Pancreas (tissue), 10 donors: ENCODE results near the gene KRT2. TPM values are rescaled to one million over a fixed set of nuclear protein-coding genes. Genes with fewer than 3 reads are reported as not detected.

Experiments
- ATAC-seq, 4 donors: fragments of 200-7000 bp; cut with Tn5 transposase; one replicate each; pipeline versions ENCODE4 v1.8.0 to v1.9.1; 2020; ENCODE audit warnings: mild to moderate bottlenecking in 4 of 4, moderate library complexity in 4 of 4
- DNase-seq, 6 donors: peaks; one replicate each; pipeline ENCODE4 v3.0.0-alpha.2; 2020
- FAIRE-seq: peaks from 2 replicates; lab custom pipeline; 2012; peaks lifted over from hg19 to GRCh38; lab: Jason Lieb, UNC
- H3K27ac ChIP-seq, 4 donors: fragments of 200-600 bp; sonication (generic); 1 replicate in 3 of 4; 2 replicates in 1 of 4; pipeline versions ENCODE4 v1.5.0 to v1.8.0; 2020
- H3K27me3 ChIP-seq, 4 donors: fragments of 200-600 bp; one replicate each; pipeline ENCODE4 v1.8.0; 2021
- H3K36me3 ChIP-seq, 3 donors: fragments of 200-600 bp; sonication (generic) in 1 of 3; one replicate each; pipeline versions ENCODE4 v1.5.0 to v1.8.0; 2020 to 2021
- H3K4me1 ChIP-seq, 3 donors: fragments of 200-600 bp; one replicate each; pipeline ENCODE4 v1.8.0; 2021
- H3K4me3 ChIP-seq, 4 donors: fragments of 200-600 bp; sonication (generic) in 2 of 4; one replicate each; pipeline versions ENCODE4 v1.5.0 to v1.8.0; 2020 to 2021
- H3K9me3 ChIP-seq, 4 donors: fragments of 200-600 bp; one replicate each; pipeline ENCODE4 v1.8.0; 2021
- WGBS, 2 donors: extraction: QIAGEN DNeasy Blood & Tissue Kit; methylation state at CpG; one replicate each; pipeline ENCODE4 v1.1.7; 2013; 5-methylcytosine and 5-hydroxymethylcytosine counted together
- intact Hi-C, 3 donors: fragments of 100-400 bp; cut with DNase I; formaldehyde crosslinking; loops; one replicate each; pipeline versions ENCODE4 v1.11.1 to v1.14.2; 2022
- polyA plus RNA-seq, 2 donors: library from polyadenylated mRNA; stranded (reverse); fragments of 200-250 nt; gene quantifications; one replicate each; pipeline ENCODE4 v1.2.3, GENCODE V29; 2013
- total RNA-seq, 6 donors: library from RNA; stranded (reverse); fragmentation: NEBNext Ultra II Directional in 4 of 6; extraction: Animal tissue kit (Norgen Biotek cat#: 25700) in 4 of 6; gene quantifications; one replicate each; pipeline versions ENCODE4 v1.2.1 to v1.2.4, GENCODE V29; 2021 to 2023
- TF ChIP-seq, protein P1 (sequence below), 4 donors: fragments of 200-600 bp; sonication (generic) in 3 of 4; IDR thresholded peaks; one replicate each; pipeline versions ENCODE4 v1.5.0 to v1.8.0; 2021; ENCODE audit warnings: antibody characterized with exemption in 4 of 4
- donor health status: healthy with polysubstance abuse.
- donor health status: DM: no; HTN: no; CAD: no; lungs with moderate emphysema.
- donor health status: DM: no; HTN: no; CAD: no.
- donor health status: control.
- donor health status: control.
- donor health status: Bipolar disorder and iron deficiency.
- donor health status: DM: yes; HTN: yes; CAD: no.
- donor health status: DM: no; HTN: no; CAD: no.
- donor health status: DM: no; HTN: no; CAD: no.
- donor health status: DM: yes; HTN: yes; CAD: no.

Gene KRT2
- total and polyA plus RNA-seq, 8 donors = 0.02 TPM; not detected in 7

- DNase-seq (no peak), ATAC-seq (no peak), FAIRE-seq (no peak)
- no peak overlapping the region for H3K27ac ChIP-seq
- no peak overlapping the region for H3K4me3 ChIP-seq
- TF ChIP-seq, protein P1, sequence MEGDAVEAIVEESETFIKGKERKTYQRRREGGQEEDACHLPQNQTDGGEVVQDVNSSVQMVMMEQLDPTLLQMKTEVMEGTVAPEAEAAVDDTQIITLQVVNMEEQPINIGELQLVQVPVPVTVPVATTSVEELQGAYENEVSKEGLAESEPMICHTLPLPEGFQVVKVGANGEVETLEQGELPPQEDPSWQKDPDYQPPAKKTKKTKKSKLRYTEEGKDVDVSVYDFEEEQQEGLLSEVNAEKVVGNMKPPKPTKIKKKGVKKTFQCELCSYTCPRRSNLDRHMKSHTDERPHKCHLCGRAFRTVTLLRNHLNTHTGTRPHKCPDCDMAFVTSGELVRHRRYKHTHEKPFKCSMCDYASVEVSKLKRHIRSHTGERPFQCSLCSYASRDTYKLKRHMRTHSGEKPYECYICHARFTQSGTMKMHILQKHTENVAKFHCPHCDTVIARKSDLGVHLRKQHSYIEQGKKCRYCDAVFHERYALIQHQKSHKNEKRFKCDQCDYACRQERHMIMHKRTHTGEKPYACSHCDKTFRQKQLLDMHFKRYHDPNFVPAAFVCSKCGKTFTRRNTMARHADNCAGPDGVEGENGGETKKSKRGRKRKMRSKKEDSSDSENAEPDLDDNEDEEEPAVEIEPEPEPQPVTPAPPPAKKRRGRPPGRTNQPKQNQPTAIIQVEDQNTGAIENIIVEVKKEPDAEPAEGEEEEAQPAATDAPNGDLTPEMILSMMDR (IDR thresholded peaks at IDR 0.05) = no peak
- no peaks in the 10 kb centered on the region for H3K27me3 ChIP-seq
- intact Hi-C loops = no loop called here
- no peaks in the 10 kb centered on the region for H3K4me1 ChIP-seq
- H3K9me3 ChIP-seq = no peaks in the 10 kb centered on the region
- WGBS, 2 donors = 52 to 58% methylated on average over 6 of the region's 6 CpGs
- H3K36me3 ChIP-seq = no peaks in the 10 kb centered on the region
Observed at GRCh38 chr12:52615208-52615868, 36.7 kb downstream of the KRT2 start.

- no peaks in the 10 kb centered on the region for H3K27me3 ChIP-seq
- TF ChIP-seq, protein P1 (IDR thresholded peaks at IDR 0.05) = no peak
- no peak for DNase-seq
- intact Hi-C loops = no loop called here
- no peak for FAIRE-seq
- WGBS, 2 donors = 74 to 76% methylated on average over 10 of the region's 10 CpGs
- H3K9me3 ChIP-seq = no peaks in the 10 kb centered on the region
- no peaks in the 10 kb centered on the region for H3K36me3 ChIP-seq
- no peak overlapping the region for H3K27ac ChIP-seq
- no peak for ATAC-seq
- no peak overlapping the region for H3K4me3 ChIP-seq
- H3K4me1 ChIP-seq = no peaks in the 10 kb centered on the region
Observed at GRCh38 chr12:52614381-52615207, 37.4 kb downstream of the KRT2 start.

- intact Hi-C loops = no loop called here
- H3K4me1 ChIP-seq = no peaks in the 10 kb centered on the region
- ATAC-seq (no peak), FAIRE-seq (no peak), DNase-seq (no peak)
- TF ChIP-seq, protein P1 (IDR thresholded peaks at IDR 0.05) = no peak
- no peaks in the 10 kb centered on the region for H3K36me3 ChIP-seq
- no peaks in the 10 kb centered on the region for H3K27me3 ChIP-seq
- H3K4me3 ChIP-seq = no peak overlapping the region
- no peaks in the 10 kb centered on the region for H3K9me3 ChIP-seq
- H3K27ac ChIP-seq = no peak overlapping the region
- WGBS, 2 donors = 80 to 90% methylated on average over 9 of the region's 9 CpGs
Observed at GRCh38 chr12:52613384-52614030, 38.5 kb downstream of the KRT2 start.

DNA sequence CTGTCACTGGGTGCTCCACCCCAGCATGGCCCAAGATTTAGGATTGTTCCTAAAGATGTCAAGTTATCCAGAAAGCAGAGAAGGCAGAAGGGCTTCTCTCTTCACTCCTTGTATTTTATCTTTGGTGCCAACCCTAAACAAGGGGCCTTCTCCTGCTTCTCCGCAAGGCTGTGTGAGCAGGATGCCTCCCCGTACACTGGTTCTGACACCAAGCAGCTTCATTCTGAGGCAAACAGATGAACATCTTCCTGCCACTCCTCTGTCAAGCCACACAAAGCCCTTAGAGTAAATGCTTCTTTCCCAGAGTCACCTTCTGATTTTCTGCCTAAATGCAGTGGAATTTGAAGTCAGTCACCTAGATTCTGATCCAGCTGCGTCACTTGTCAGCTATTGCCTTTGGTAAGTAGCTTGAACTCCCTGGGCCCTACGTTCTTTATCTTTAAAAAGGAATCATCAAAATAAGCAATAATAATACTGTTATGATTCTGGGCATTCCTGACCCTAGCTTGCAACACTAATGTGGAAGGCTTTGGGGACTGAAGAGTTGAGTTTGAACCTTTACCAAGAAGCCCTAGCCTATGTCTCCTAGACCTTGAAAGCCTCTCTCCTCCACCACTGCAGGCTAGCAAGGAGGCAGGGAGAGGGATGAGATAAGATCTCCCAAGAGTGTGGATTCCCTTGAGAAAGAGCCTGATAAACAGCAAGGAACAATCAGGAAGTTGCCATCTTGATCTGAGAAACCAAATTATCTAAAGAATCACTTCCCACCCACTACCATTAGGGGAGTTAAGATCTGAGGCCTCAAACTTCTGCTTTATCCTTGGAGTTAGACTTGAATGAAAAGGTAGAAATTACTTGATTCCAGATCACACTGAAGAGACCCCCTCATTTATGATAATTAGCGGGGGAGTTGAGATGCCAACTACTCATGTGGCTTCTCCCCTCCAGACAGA lies 39.3 kb downstream of the KRT2 start:
- DNase-seq (no peak), ATAC-seq (no peak), FAIRE-seq (no peak)
- Histone ChIP-seq H3K27ac (no peak overlapping the region), H3K4me1 (no peaks in the 10 kb centered on the region), H3K27me3 (no peaks in the 10 kb centered on the region), H3K4me3 (no peak overlapping the region), H3K9me3 (no peaks in the 10 kb centered on the region), H3K36me3 (no peaks in the 10 kb centered on the region)
- intact Hi-C loops = no loop called here
- TF ChIP-seq, protein P1 (IDR thresholded peaks at IDR 0.05) = no peak
- 75 to 83% methylated on average over 5 of the region's 5 CpGs for WGBS, 2 donors
